Calu3 (cell line): ENCODE measurements around the gene ZNF684. TPM values are rescaled to one million over a fixed set of nuclear protein-coding genes. Genes with fewer than 3 reads are reported as not detected.

Experiments
- BruUV-seq: library from RNA; stranded (reverse); fragments of 400-500 nt; replicated peaks from 2 replicates; lab custom pipeline; 2021; lab: Mats Ljungman, UMichigan
- CTCF ChIA-PET: fragments of 300-600 bp; sonication (Branson Sonifier 250); formaldehyde crosslinking; loops from one replicate; lab custom pipeline; 2022; ENCODE audit warnings: antibody characterized with exemption; lab: Charles Lee
- DNase-seq: peaks from one replicate; pipeline ENCODE4 v3.0.0; 2022
- H3K27ac Mint-ChIP-seq: one replicate; pipeline ENCODE4 v1.8.0; 2022; ENCODE audit warnings: mixed read lengths; ENCODE audit not compliant: unreplicated experiment
- H3K27me3 Mint-ChIP-seq: one replicate; pipeline ENCODE4 v1.8.0; 2022; ENCODE audit warnings: mixed read lengths; ENCODE audit not compliant: unreplicated experiment
- H3K36me3 Mint-ChIP-seq: one replicate; pipeline ENCODE4 v1.8.0; 2022; ENCODE audit warnings: mild to moderate bottlenecking, moderate library complexity, mixed read lengths; ENCODE audit not compliant: insufficient read depth, unreplicated experiment
- H3K4me1 Mint-ChIP-seq: one replicate; pipeline ENCODE4 v1.8.0; 2022; ENCODE audit warnings: mild to moderate bottlenecking, low read depth, mixed read lengths; ENCODE audit not compliant: unreplicated experiment
- H3K4me3 Mint-ChIP-seq: one replicate; pipeline ENCODE4 v1.8.0; 2022; ENCODE audit warnings: mild to moderate bottlenecking, low read depth, moderate library complexity, mixed read lengths; ENCODE audit not compliant: unreplicated experiment
- H3K9me3 Mint-ChIP-seq: one replicate; pipeline ENCODE4 v1.8.0; 2022; ENCODE audit warnings: low read depth, mixed read lengths; ENCODE audit not compliant: unreplicated experiment
- CTCF ChIP-seq: fragments of 200-600 bp; IDR thresholded peaks from one replicate; pipeline ENCODE4 v1.8.0; 2022; ENCODE audit warnings: antibody characterized with exemption; ENCODE audit not compliant: unreplicated experiment
- intact Hi-C: fragments of 100-400 bp; cut with micrococcal nuclease; formaldehyde crosslinking; loops from one replicate; pipeline ENCODE4 v1.10.0; 2022; ENCODE audit not compliant: unreplicated experiment
- total RNA-seq: library from RNA; stranded (reverse); gene quantifications from 2 replicates; pipeline ENCODE4 v1.2.3, GENCODE V29; 2022

Gene ZNF684
- total RNA-seq, 1 experiment from 2014 or later, result 5.1 TPM

- Mint-ChIP-seq H3K4me3 (no peak overlapping the region), H3K36me3 (no peaks in the 10 kb centered on the region), H3K27me3 (peaks cover 15% of the 10 kb centered on the region), H3K9me3 (peaks cover 10% of the 10 kb centered on the region), H3K4me1 (no peaks in the 10 kb centered on the region), H3K27ac (no peak overlapping the region)
- no TSS peak for BruUV-seq
- no peak for TF ChIP-seq CTCF
- DNase-seq, result no peak
- intact Hi-C loops, result no loop called here
- CTCF ChIA-PET, result no interaction called here
Measured at GRCh38 chr1:40562185-40562584, 30.7 kb downstream of the ZNF684 start.

- Mint-ChIP-seq H3K36me3 (no peaks in the 10 kb centered on the region), H3K4me3 (no peak overlapping the region), H3K27ac (no peak overlapping the region), H3K4me1 (no peaks in the 10 kb centered on the region), H3K27me3 (peaks cover 15% of the 10 kb centered on the region), H3K9me3 (peaks cover 10% of the 10 kb centered on the region)
- TF ChIP-seq CTCF, result no peak
- CTCF ChIA-PET, result no interaction called here
- BruUV-seq, result no TSS peak
- intact Hi-C loops, result no loop called here
- no peak for DNase-seq
Measured at GRCh38 chr1:40563266-40563665, 31.8 kb downstream of the ZNF684 start.

- no peak for TF ChIP-seq CTCF
- CTCF ChIA-PET, result no interaction called here
- peaks cover 10% of the 10 kb centered on the region for H3K9me3 Mint-ChIP-seq
- no peak overlapping the region for H3K4me3 Mint-ChIP-seq
- no peaks in the 10 kb centered on the region for H3K4me1 Mint-ChIP-seq
- intact Hi-C loops, result no loop called here
- no TSS peak for BruUV-seq
- no peaks in the 10 kb centered on the region for H3K36me3 Mint-ChIP-seq
- H3K27me3 Mint-ChIP-seq, result peaks cover 15% of the 10 kb centered on the region
- no peak for DNase-seq
- no peak overlapping the region for H3K27ac Mint-ChIP-seq
Measured at GRCh38 chr1:40564506-40564905, 33.1 kb downstream of the ZNF684 start.

GRCh38 chr1:40564913-40565312, 33.5 kb downstream of the ZNF684 start:
- H3K27ac Mint-ChIP-seq, result no peak overlapping the region
- DNase-seq, result no peak
- H3K36me3 Mint-ChIP-seq, result no peaks in the 10 kb centered on the region
- H3K9me3 Mint-ChIP-seq, result peaks cover 10% of the 10 kb centered on the region
- intact Hi-C loops, result no loop called here
- H3K27me3 Mint-ChIP-seq, result peaks cover 15% of the 10 kb centered on the region
- no peak overlapping the region for H3K4me3 Mint-ChIP-seq
- BruUV-seq, result no TSS peak
- no peaks in the 10 kb centered on the region for H3K4me1 Mint-ChIP-seq
- CTCF ChIA-PET, result no interaction called here
- TF ChIP-seq CTCF, result no peak
